HCT116 (cell line): ENCODE measurements around the gene PACSIN2. TPM values are rescaled to one million over a fixed set of nuclear protein-coding genes. Genes with fewer than 3 reads are reported as not detected.

Source experiments
- ATAC-seq: fragments of 200-7000 bp; cut with Tn5 transposase; 2 replicates; pipeline ENCODE4 v1.9.1; 2020; ENCODE audit warnings: mild to moderate bottlenecking, moderate library complexity
- BruUV-seq: library from RNA; stranded (reverse); fragments of 400-500 nt; replicated peaks from 2 replicates; lab custom pipeline; 2021; lab: Mats Ljungman, UMichigan
- CTCF ChIA-PET: fragments of 300-600 bp; sonication (Branson Sonifier 250); formaldehyde crosslinking; loops from one replicate; lab custom pipeline; 2021; ENCODE audit warnings: antibody characterized with exemption; lab: Charles Lee
- POLR2A ChIA-PET: fragments of 300-600, 350-600 bp; sonication (Branson Sonifier 250); formaldehyde crosslinking; loops from one replicate; lab custom pipeline; 2021; ENCODE audit warnings: antibody characterized with exemption; lab: Charles Lee
- RAD21 ChIA-PET, 2 experiments: fragments of 300-600 bp; sonication (Branson Sonifier 250); formaldehyde crosslinking; loops; one replicate each; lab custom pipeline; 2023; ENCODE audit warnings: low total read pairs in 2 of 2; ENCODE audit not compliant: uncharacterized antibody in 2 of 2, unreplicated experiment in 2 of 2, low non-redundant PET in 1 of 2; lab: Charles Lee
- DNase-seq: peaks from one replicate; pipeline ENCODE4 v3.0.0-alpha.2; 2010; ENCODE audit warnings: low read depth, low spot score
- H2AFZ ChIP-seq: fragments of 200-600 bp; shearing (Covaris generic), sonication (generic); 2 replicates; pipeline ENCODE4 v1.6.1; 2017; ENCODE audit warnings: low read depth, mixed run types, mixed read lengths, antibody characterized with exemption, low read length; ENCODE audit not compliant: poor library complexity, severe bottlenecking
- H3K27ac ChIP-seq: 2 replicates; pipeline ENCODE4 v1.5.1; 2012; ENCODE audit warnings: low read depth, low read length
- H3K27me3 ChIP-seq: fragments of 200-600 bp; sonication (generic); 2 replicates; pipeline ENCODE4 v1.6.1; 2016; ENCODE audit warnings: mixed run types, low read length, mixed read lengths; ENCODE audit not compliant: insufficient read depth
- H3K36me3 ChIP-seq, 2 experiments: fragments of 200-500 bp in 1 of 2; fragments of 200-600 bp in 1 of 2; sonication (Bioruptor generic) in 1 of 2; sonication (generic) in 1 of 2; 2 replicates each; pipeline versions ENCODE4 v1.5.1 to v1.6.1; 2014 to 2016; ENCODE audit warnings: low read length in 2 of 2, inconsistent platforms in 1 of 2, mixed read lengths in 1 of 2, mixed run types in 1 of 2; ENCODE audit not compliant: insufficient read depth in 2 of 2, control insufficient read depth in 1 of 2
- H3K4me1 ChIP-seq, 2 experiments: fragments of 200-600 bp in 1 of 2; sonication (generic) in 1 of 2; 2 replicates each; pipeline versions ENCODE4 v1.5.1 to v1.6.1; 2012 to 2017; ENCODE audit warnings: low read length in 2 of 2, inconsistent platforms in 1 of 2, mild to moderate bottlenecking in 1 of 2, mixed read lengths in 1 of 2, mixed run types in 1 of 2, moderate library complexity in 1 of 2; ENCODE audit not compliant: insufficient read depth in 2 of 2, control insufficient read depth in 1 of 2
- H3K4me2 ChIP-seq: fragments of 200-600 bp; sonication (generic); 2 replicates; pipeline ENCODE4 v1.6.1; 2017; ENCODE audit warnings: mixed run types, low read length, mixed read lengths
- H3K4me3 ChIP-seq, 2 experiments: fragments of 200-600 bp in 1 of 2; sonication (generic) in 1 of 2; replicated peaks in 1 of 2; 2 replicates each; pipeline ENCODE4 v1.5.1; 2011 to 2016; ENCODE audit warnings: low read length in 2 of 2, control low read depth in 1 of 2, low read depth in 1 of 2, mild to moderate bottlenecking in 1 of 2, mixed read lengths in 1 of 2, mixed run types in 1 of 2
- H3K79me2 ChIP-seq: fragments of 200-600 bp; sonication (generic); 2 replicates; pipeline ENCODE4 v1.6.1; 2017; ENCODE audit warnings: mild to moderate bottlenecking, mixed run types, low read length, moderate library complexity, mixed read lengths; ENCODE audit not compliant: insufficient read depth
- H3K9ac ChIP-seq: fragments of 200-600 bp; sonication (generic); 2 replicates; pipeline ENCODE4 v1.6.1; 2016; ENCODE audit warnings: low read length, mixed read lengths
- H3K9me2 ChIP-seq: fragments of 200-600 bp; sonication (generic), shearing (Covaris generic); 2 replicates; pipeline ENCODE4 v1.6.1; 2017; ENCODE audit warnings: mixed run types, mild to moderate bottlenecking, moderate library complexity; ENCODE audit not compliant: insufficient read depth
- H3K9me3 ChIP-seq, 2 experiments: fragments of 200-500 bp in 1 of 2; fragments of 200-600 bp in 1 of 2; sonication (Bioruptor generic) in 1 of 2; sonication (generic) in 1 of 2; 2 replicates each; pipeline ENCODE4 v1.6.1; 2014 to 2017; ENCODE audit warnings: low read length in 2 of 2, mixed read lengths in 2 of 2, inconsistent platforms in 1 of 2, low read depth in 1 of 2, mild to moderate bottlenecking in 1 of 2, mixed run types in 1 of 2, moderate library complexity in 1 of 2; ENCODE audit not compliant: control insufficient read depth in 1 of 2, insufficient read depth in 1 of 2
- H4K20me1 ChIP-seq: fragments of 200-600 bp; sonication (generic), shearing (Covaris generic); 2 replicates; pipeline ENCODE4 v1.6.1; 2017; ENCODE audit warnings: mixed run types, mild to moderate bottlenecking, moderate library complexity; ENCODE audit not compliant: insufficient read depth
- CBX3 ChIP-seq: IDR thresholded peaks from 2 replicates; pipeline ENCODE4 v1.6.1; 2012; ENCODE audit warnings: low read depth
- CEBPB ChIP-seq: IDR thresholded peaks from 2 replicates; pipeline ENCODE4 v1.6.1; 2012; ENCODE audit warnings: low read depth
- CTCF ChIP-seq, 3 experiments: fragments of 200-600 bp in 1 of 3; sonication (generic) in 1 of 3; IDR thresholded peaks in 2 of 3; conservative IDR thresholded peaks in 1 of 3; 2 replicates each; pipeline ENCODE4 v1.5.1; 2012 to 2017; ENCODE audit warnings: low read depth in 2 of 3, low read length in 2 of 3, antibody characterized with exemption in 1 of 3, borderline replicate concordance in 1 of 3, control low read depth in 1 of 3, mild to moderate bottlenecking in 1 of 3, mixed read lengths in 1 of 3, mixed run types in 1 of 3, moderate library complexity in 1 of 3; ENCODE audit not compliant: insufficient read depth in 1 of 3
- EGR1 ChIP-seq: IDR thresholded peaks from 2 replicates; pipeline ENCODE4 v1.6.1; 2012; ENCODE audit warnings: low read depth
- EZH2phosphoT487 ChIP-seq: fragments of 200-600 bp; IDR thresholded peaks from 2 replicates; pipeline ENCODE4 v1.6.1; 2018; ENCODE audit warnings: antibody characterized with exemption, borderline replicate concordance
- JUND ChIP-seq: IDR thresholded peaks from 2 replicates; pipeline ENCODE4 v1.6.1; 2012
- POLR2A ChIP-seq: IDR thresholded peaks from 2 replicates; pipeline ENCODE4 v1.7.0; 2011; ENCODE audit warnings: borderline replicate concordance; ENCODE audit not compliant: insufficient read depth, insufficient read length; ENCODE audit errors: extremely low read depth
- POLR2AphosphoS5 ChIP-seq: IDR thresholded peaks from 2 replicates; pipeline ENCODE4 v1.6.1; 2011; ENCODE audit warnings: mild to moderate bottlenecking, low read depth, low read length, moderate library complexity
- RAD21 ChIP-seq: IDR thresholded peaks from 2 replicates; pipeline ENCODE4 v1.6.1; 2012; ENCODE audit warnings: low read depth, mild to moderate bottlenecking
- REST ChIP-seq: IDR thresholded peaks from 2 replicates; pipeline ENCODE4 v1.6.1; 2012; ENCODE audit warnings: low read depth
- SIN3A ChIP-seq: IDR thresholded peaks from 2 replicates; pipeline ENCODE4 v1.6.1; 2012; ENCODE audit warnings: low read depth
- SP1 ChIP-seq: IDR thresholded peaks from 2 replicates; pipeline ENCODE4 v1.6.1; 2012; ENCODE audit warnings: low read depth
- SRF ChIP-seq: IDR thresholded peaks from 2 replicates; pipeline ENCODE4 v1.6.1; 2012; ENCODE audit warnings: low read depth
- TCF7L2 ChIP-seq: IDR thresholded peaks from 2 replicates; pipeline ENCODE4 v1.7.0; 2011; ENCODE audit warnings: borderline replicate concordance, inconsistent platforms; ENCODE audit not compliant: insufficient read depth, insufficient read length; ENCODE audit errors: extremely low read depth
- YY1 ChIP-seq: IDR thresholded peaks from 2 replicates; pipeline ENCODE4 v1.6.1; 2011; ENCODE audit warnings: low read length, low read depth, moderate library complexity, mild to moderate bottlenecking; ENCODE audit not compliant: insufficient replicate concordance; ENCODE audit errors: extremely low read depth
- ZFX ChIP-seq: fragments of 450-650 bp; IDR thresholded peaks from 2 replicates; pipeline ENCODE4 v1.6.1; 2017
- ZNF274 ChIP-seq: fragments of 200-500 bp; sonication (Bioruptor generic); IDR thresholded peaks from 2 replicates; pipeline ENCODE4 v1.6.1; 2014; ENCODE audit warnings: mild to moderate bottlenecking, low read depth, low read length, inconsistent platforms
- intact Hi-C: fragments of 100-400 bp; cut with micrococcal nuclease; formaldehyde crosslinking; loops from 2 replicates; pipeline ENCODE4 v1.10.0; 2022
- total RNA-seq: library from RNA; stranded (reverse); gene quantifications from one replicate; pipeline ENCODE4 v1.2.1, GENCODE V29; 2021; ENCODE audit not compliant: unreplicated experiment
- TF ChIP-seq, protein P1 (sequence below): IDR thresholded peaks from 2 replicates; pipeline ENCODE4 v1.6.1; 2012
- TF ChIP-seq, protein P2 (sequence below): IDR thresholded peaks from 2 replicates; pipeline ENCODE4 v1.6.1; 2012

Gene PACSIN2
- total RNA-seq, 1 experiment from 2014 or later = 48.2 TPM

DNA sequence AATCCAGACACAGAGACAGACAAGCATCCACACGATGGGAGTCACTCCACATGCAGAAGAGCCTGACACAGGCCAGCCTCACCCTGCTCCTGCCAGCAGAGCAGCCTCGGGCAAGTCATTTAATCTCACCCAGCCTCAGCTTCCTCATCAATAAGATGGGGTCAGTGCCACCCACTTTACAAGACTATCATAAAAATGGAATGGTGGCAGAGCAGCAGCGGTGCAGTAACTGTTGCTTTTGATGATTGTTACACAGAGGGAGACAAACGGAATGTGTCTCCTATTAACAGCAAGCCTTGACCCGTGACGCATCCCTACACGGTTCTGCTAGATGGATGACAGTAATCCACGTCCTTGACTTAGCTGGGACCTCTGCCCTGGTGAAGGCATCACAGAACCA lies 131.8 kb downstream of the PACSIN2 start:
- H3K27me3 ChIP-seq = no peaks in the 10 kb centered on the region
- no TSS peak for BruUV-seq
- no peak overlapping the region for H2AFZ ChIP-seq
- peaks cover 7 to 24% of the 10 kb centered on the region in 2 experiments; a peak in 3 of 4 replicates for H3K36me3 ChIP-seq
- no peaks in the 10 kb centered on the region for H4K20me1 ChIP-seq
- no peaks in the 10 kb centered on the region for H3K79me2 ChIP-seq
- no peak overlapping the region for H3K9ac ChIP-seq
- intact Hi-C loops = no loop called here
- H3K4me2 ChIP-seq = no peak overlapping the region
- no peaks in the 10 kb centered on the region for H3K4me1 ChIP-seq
- RAD21 ChIA-PET = no interaction called here
- no peaks in the 10 kb centered on the region for H3K9me2 ChIP-seq
- H3K27ac ChIP-seq = no peak overlapping the region
- CTCF ChIA-PET = no interaction called here
- ATAC-seq (no peak), DNase-seq (no peak)
- H3K4me3 ChIP-seq = no peak overlapping the region
- no peaks in the 10 kb centered on the region for H3K9me3 ChIP-seq
- POLR2A ChIA-PET = no interaction called here
- TF ChIP-seq EGR1 (no peak), YY1 (no peak), CTCF (IDR thresholded peaks at IDR 0.05 in 2 of 3, conservative IDR thresholded peaks at IDR 0.05 in 1 of 3; ENCODE audit: borderline replicate concordance in 1 of 3, insufficient read depth in 1 of 3, low read depth in 2 of 3, low read length in 2 of 3) (no peak), SP1 (no peak), CBX3 (no peak), ZFX (no peak), RAD21 (no peak), JUND (no peak), CEBPB (no peak), POLR2A (no peak), POLR2AphosphoS5 (no peak), ZNF274 (no peak), SRF (no peak), TCF7L2 (no peak), EZH2phosphoT487 (no peak), SIN3A (no peak), REST (no peak)
- TF ChIP-seq, protein P1, sequence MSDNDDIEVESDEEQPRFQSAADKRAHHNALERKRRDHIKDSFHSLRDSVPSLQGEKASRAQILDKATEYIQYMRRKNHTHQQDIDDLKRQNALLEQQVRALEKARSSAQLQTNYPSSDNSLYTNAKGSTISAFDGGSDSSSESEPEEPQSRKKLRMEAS = no peak
- TF ChIP-seq, protein P2, sequence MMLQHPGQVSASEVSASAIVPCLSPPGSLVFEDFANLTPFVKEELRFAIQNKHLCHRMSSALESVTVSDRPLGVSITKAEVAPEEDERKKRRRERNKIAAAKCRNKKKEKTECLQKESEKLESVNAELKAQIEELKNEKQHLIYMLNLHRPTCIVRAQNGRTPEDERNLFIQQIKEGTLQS = no peak
